Kidney (tissue), 22 donors: ENCODE data around the gene POLR3A. TPM values are rescaled to one million over a fixed set of nuclear protein-coding genes. Genes with fewer than 3 reads are reported as not detected.
"Not testable (repeated sequence)": the region's sequence is repeated elsewhere in the genome, so short reads cannot be mapped to it uniquely, and the experiment has no call there.

Experiments used
- DNase-seq, 5 donors: peaks; one replicate each; pipeline ENCODE4 v3.0.0-alpha.2; 2013 to 2020
- FAIRE-seq: peaks from 2 replicates; lab custom pipeline; 2012; peaks lifted over from hg19 to GRCh38; lab: Jason Lieb, UNC
- H3K27ac ChIP-seq, 2 donors: one replicate each; pipeline ENCODE4 v1.7.0; 2013; ENCODE audit warnings: low read depth in 2 of 2, low read length in 2 of 2, inconsistent platforms in 1 of 2
- H3K27me3 ChIP-seq: one replicate; pipeline ENCODE4 v1.7.1; 2013; ENCODE audit warnings: low read length, inconsistent platforms; ENCODE audit not compliant: control insufficient read depth, insufficient read depth
- H3K36me3 ChIP-seq, 3 donors: one replicate each; pipeline versions ENCODE4 v1.7.0 to v1.7.1; 2013; ENCODE audit warnings: low read length in 3 of 3, control low read depth in 1 of 3, inconsistent platforms in 1 of 3; ENCODE audit not compliant: insufficient read depth in 3 of 3, control insufficient read depth in 2 of 3
- H3K4me1 ChIP-seq, 3 donors: one replicate each; pipeline versions ENCODE4 v1.7.0 to v1.7.1; 2013; ENCODE audit warnings: low read length in 3 of 3, inconsistent platforms in 1 of 3, low read depth in 1 of 3; ENCODE audit not compliant: control insufficient read depth in 2 of 3, insufficient read depth in 2 of 3
- H3K4me3 ChIP-seq, 3 donors: one replicate each; pipeline versions ENCODE4 v1.7.0 to v1.8.1; 2013; ENCODE audit warnings: low read length in 3 of 3, control low read depth in 1 of 3, inconsistent platforms in 1 of 3
- H3K9ac ChIP-seq, 3 donors: one replicate each; pipeline versions ENCODE4 v1.7.0 to v1.7.1; 2013; ENCODE audit warnings: low read length in 3 of 3, control low read depth in 1 of 3, inconsistent platforms in 1 of 3
- H3K9me3 ChIP-seq, 3 donors: one replicate each; pipeline versions ENCODE4 v1.7.0 to v1.7.1; 2013; ENCODE audit warnings: low read length in 3 of 3, control low read depth in 1 of 3, inconsistent platforms in 1 of 3; ENCODE audit not compliant: control insufficient read depth in 2 of 3, insufficient read depth in 1 of 3
- CTCF ChIP-seq: IDR thresholded peaks from 3 replicates; pipeline ENCODE4 v1.5.1; 2012; ENCODE audit warnings: mild to moderate bottlenecking, moderate library complexity, borderline replicate concordance; ENCODE audit not compliant: insufficient read depth; ENCODE audit errors: extremely low read depth
- intact Hi-C: fragments of 100-400 bp; cut with DNase I; formaldehyde crosslinking; loops from one replicate; pipeline ENCODE4 v1.11.1; 2022
- long read RNA-seq, 10 donors: library from polyadenylated mRNA in 1 of 10; unstranded in 1 of 10; transcript quantifications; one replicate each; pipeline ENCODE4 v2.0.0 and lab custom pipeline, GENCODE V29; 2021 to 2026
- polyA plus RNA-seq: library from polyadenylated mRNA; stranded (reverse); fragments of 350-450 nt; fragmentation: Illumina TruSeq; extraction: RNeasy Lipid Tissue Mini Kit (QIAGEN cat#74804); gene quantifications from one replicate; pipeline ENCODE4 v1.2.3, GENCODE V29; 2014; ENCODE audit warnings: low read depth, low replicate concordance; ENCODE audit not compliant: insufficient read depth
- total RNA-seq: library from RNA; stranded (reverse); fragmentation: NEBNext Ultra II Directional; extraction: Animal tissue kit (Norgen Biotek cat#: 25700); gene quantifications from one replicate; pipeline ENCODE4 v1.2.1, GENCODE V29; 2021
- donor health status: control.
- donor health status: control.
- donor health status: control.
- donor health status: control.
- donor health status: control.
- donor health status: DM: yes; HTN: yes; CAD: no.
- donor health status: Normal renal cell carcinoma (clear cell type).

POLR3A gene
- total RNA-seq: 13.3 TPM
- 4.9 TPM for polyA plus RNA-seq
- long read RNA-seq, donor 1, partial matches to known transcripts: 5,052 of 5,844 reads
- long read RNA-seq, donor 1, other reads (novel, unspliced or antisense): 792 of 5,844 reads
- long read RNA-seq, donor 2, full-length matches to known transcripts: 1 of 5,877 reads
- long read RNA-seq, donor 2, partial matches to known transcripts: 4,981 of 5,877 reads
- long read RNA-seq, donor 2, other reads (novel, unspliced or antisense): 895 of 5,877 reads
- long read RNA-seq, donor 3, full-length matches to known transcripts: 1 of 8,900 reads
- long read RNA-seq, donor 3, partial matches to known transcripts: 8,006 of 8,900 reads
- long read RNA-seq, donor 3, other reads (novel, unspliced or antisense): 893 of 8,900 reads
- long read RNA-seq, donor 4, full-length matches to known transcripts: 1 of 3,643 reads
- long read RNA-seq, donor 4, partial matches to known transcripts: 1,286 of 3,643 reads
- long read RNA-seq, donor 4, other reads (novel, unspliced or antisense): 2,356 of 3,643 reads
- long read RNA-seq, donor 5, partial matches to known transcripts: 296 of 525 reads
- long read RNA-seq, donor 5, other reads (novel, unspliced or antisense): 229 of 525 reads
- long read RNA-seq, donor 6: 0 reads
- long read RNA-seq, donor 7, partial matches to known transcripts: 5 of 10 reads
- long read RNA-seq, donor 7, other reads (novel, unspliced or antisense): 5 of 10 reads
- long read RNA-seq, donor 8, partial matches to known transcripts: 5 of 5 reads
- long read RNA-seq, donor 8, other reads (novel, unspliced or antisense): 0 of 5 reads
- long read RNA-seq, donor 9, full-length matches to known transcripts: 1 of 5,348 reads
- long read RNA-seq, donor 9, partial matches to known transcripts: 4,124 of 5,348 reads
- long read RNA-seq, donor 9, other reads (novel, unspliced or antisense): 1,223 of 5,348 reads
- long read RNA-seq, donor 10, partial matches to known transcripts: 6,585 of 7,775 reads
- long read RNA-seq, donor 10, other reads (novel, unspliced or antisense): 1,190 of 7,775 reads

- DNase-seq: peak; percentile 96 to 99 (median 98)
- TF ChIP-seq CTCF: peak; percentile 75
- Histone ChIP-seq H3K9ac (peak within 1 kb of the TSS; percentile 92 to 98 (median 95)), H3K27ac (peak within 1 kb of the TSS; percentile 68 to 95), H3K27me3 (no peaks in the 10 kb centered on the region), H3K4me3 (peak within 1 kb of the TSS; percentile 97 to 98 (median 98)), H3K36me3 (peaks cover 5 to 15% (median 13%) of the 10 kb centered on the region in 3 donors), H3K9me3 (no peaks in the 10 kb centered on the region), H3K4me1 (peaks cover under 1 to 13% (median 13%) of the 10 kb centered on the region in 3 donors)
- intact Hi-C loops: no loop called here
- no peak for FAIRE-seq
These were observed at the start of gene POLR3A for GRCh38 chr10:78029269-78030226. Gene POLR3A, minus strand, starts transcription at chr10:78029515. Its CDS starts 108 bp downstream, at chr10:78029407.

GRCh38 chr10:78078539-78079330 is 49.4 kb upstream of the POLR3A start:
- intact Hi-C loops: no loop called here
- no peak for DNase-seq
- Histone ChIP-seq H3K27ac (no peak overlapping the region), H3K9ac (no peak overlapping the region), H3K27me3 (no peaks in the 10 kb centered on the region), H3K4me3 (no peak overlapping the region), H3K4me1 (no peaks in the 10 kb centered on the region), H3K36me3 (no peaks in the 10 kb centered on the region), H3K9me3 (no peaks in the 10 kb centered on the region)
- FAIRE-seq: no peak
- no peak for TF ChIP-seq CTCF

GRCh38 chr10:78075806-78076205 is 46.5 kb upstream of the POLR3A start:
- DNase-seq, H3K9me3 ChIP-seq, H3K4me3 ChIP-seq, H3K27me3 ChIP-seq, H3K9ac ChIP-seq, H3K27ac ChIP-seq, H3K36me3 ChIP-seq, intact Hi-C loops, H3K4me1 ChIP-seq, FAIRE-seq: not testable (repeated sequence)
